IMR-90 (cell line): ENCODE data around the gene GHR. TPM values are rescaled to one million over a fixed set of nuclear protein-coding genes. Genes with fewer than 3 reads are reported as not detected.

ENCODE experiments used
- ATAC-seq: fragments of 200-7000 bp; cut with Tn5 transposase; 2 replicates; pipeline ENCODE4 v1.9.1; 2020; ENCODE audit warnings: low read depth, mild to moderate bottlenecking, moderate library complexity
- BruUV-seq: library from RNA; stranded (reverse); fragments of 400-500 nt; replicated peaks from 2 replicates; lab custom pipeline; 2021; lab: Mats Ljungman, UMichigan
- CTCF ChIA-PET: fragments of 300-600 bp; formaldehyde crosslinking; extraction: SDS; loops from one replicate; lab custom pipeline; 2021; ENCODE audit warnings: antibody characterized with exemption; lab: Yijun Ruan, JAX
- POLR2A ChIA-PET: fragments of 300-600 bp; sonication (Branson Sonifier 250); formaldehyde crosslinking; loops from one replicate; lab custom pipeline; 2022; ENCODE audit warnings: antibody characterized with exemption; ENCODE audit not compliant: unreplicated experiment; lab: Charles Lee
- DNase-seq: peaks from one replicate; pipeline ENCODE4 v3.0.0; 2013
- H2AFZ ChIP-seq: replicated peaks from 2 replicates; pipeline ENCODE3; 2013; ENCODE audit warnings: low read length, mild to moderate bottlenecking; ENCODE audit not compliant: poor library complexity
- H2AK5ac ChIP-seq: 2 replicates; pipeline ENCODE4 v1.6.1; 2013; ENCODE audit warnings: low read depth, low read length, inconsistent platforms
- H2AK9ac ChIP-seq: replicated peaks from 2 replicates; pipeline ENCODE3; 2013; ENCODE audit warnings: mild to moderate bottlenecking, low read depth, low read length, moderate library complexity; ENCODE audit not compliant: poor library complexity
- H2BK120ac ChIP-seq: 2 replicates; pipeline ENCODE4 v1.6.1; 2013; ENCODE audit warnings: low read depth, low read length, inconsistent platforms
- H2BK15ac ChIP-seq: 3 replicates; pipeline ENCODE4 v1.6.1; 2013; ENCODE audit warnings: low read depth, low read length, inconsistent platforms
- H2BK20ac ChIP-seq: 2 replicates; pipeline ENCODE4 v1.6.1; 2013; ENCODE audit warnings: low read depth, mild to moderate bottlenecking, inconsistent platforms, low read length, moderate library complexity
- H2BK5ac ChIP-seq: 2 replicates; pipeline ENCODE4 v1.6.1; 2013; ENCODE audit warnings: mild to moderate bottlenecking, low read depth, low read length, inconsistent platforms; ENCODE audit not compliant: poor library complexity, severe bottlenecking
- H3K14ac ChIP-seq: replicated peaks from 2 replicates; pipeline ENCODE4 v1.6.1; 2013; ENCODE audit warnings: low read depth, low read length, inconsistent platforms
- H3K18ac ChIP-seq: 2 replicates; pipeline ENCODE4 v1.6.1; 2013; ENCODE audit warnings: low read depth, low read length, control low read depth
- H3K23ac ChIP-seq: 2 replicates; pipeline ENCODE4 v1.6.1; 2013; ENCODE audit warnings: low read depth, low read length, inconsistent platforms
- H3K27ac ChIP-seq: 2 replicates; pipeline ENCODE4 v1.5.1; 2013; ENCODE audit warnings: mild to moderate bottlenecking, control low read depth, low read length; ENCODE audit not compliant: insufficient read depth
- H3K27me3 ChIP-seq: 2 replicates; pipeline ENCODE4 v1.6.1; 2013; ENCODE audit warnings: low read length; ENCODE audit not compliant: control insufficient read depth, insufficient read depth
- H3K36me3 ChIP-seq: 2 replicates; pipeline ENCODE4 v1.6.1; 2013; ENCODE audit warnings: low read length, mixed read lengths; ENCODE audit not compliant: control insufficient read depth, insufficient read depth
- H3K4ac ChIP-seq: 2 replicates; pipeline ENCODE4 v1.6.1; 2013; ENCODE audit warnings: low read depth, low read length, inconsistent platforms
- H3K4me1 ChIP-seq: 2 replicates; pipeline ENCODE4 v1.6.1; 2013; ENCODE audit warnings: low read length, mixed read lengths; ENCODE audit not compliant: control insufficient read depth, insufficient read depth
- H3K4me2 ChIP-seq: 2 replicates; pipeline ENCODE4 v1.6.1; 2013; ENCODE audit warnings: low read depth, mild to moderate bottlenecking, control low read depth, low read length, moderate library complexity
- H3K4me3 ChIP-seq: 2 replicates; pipeline ENCODE4 v1.5.1; 2013; ENCODE audit warnings: low read depth, mild to moderate bottlenecking, control low read depth, low read length, moderate library complexity; ENCODE audit not compliant: insufficient read depth
- H3K56ac ChIP-seq: 2 replicates; pipeline ENCODE4 v1.6.1; 2013; ENCODE audit warnings: low read length, inconsistent platforms; ENCODE audit not compliant: insufficient read depth; ENCODE audit errors: extremely low read depth
- H3K79me1 ChIP-seq, 2 experiments: 2 replicates each; pipeline ENCODE4 v1.6.1; 2013; ENCODE audit warnings: low read length in 2 of 2, inconsistent platforms in 1 of 2, low read depth in 1 of 2
- H3K9ac ChIP-seq: 2 replicates; pipeline ENCODE4 v1.6.1; 2013; ENCODE audit warnings: low read depth, low read length, control low read depth
- H3K9me1 ChIP-seq: 2 replicates; pipeline ENCODE4 v1.6.1; 2013; ENCODE audit warnings: low read length, inconsistent platforms; ENCODE audit not compliant: insufficient read depth
- H3K9me3 ChIP-seq: 2 replicates; pipeline ENCODE4 v1.6.1; 2013; ENCODE audit warnings: low read length; ENCODE audit not compliant: control insufficient read depth, insufficient read depth
- H4K20me1 ChIP-seq: 2 replicates; pipeline ENCODE4 v1.6.1; 2013; ENCODE audit warnings: low read length, inconsistent platforms; ENCODE audit not compliant: insufficient read depth
- H4K5ac ChIP-seq: 2 replicates; pipeline ENCODE4 v1.6.1; 2013; ENCODE audit warnings: mild to moderate bottlenecking, low read depth, low read length, control low read depth
- H4K8ac ChIP-seq, 2 experiments: 2 replicates each; pipeline ENCODE4 v1.6.1; 2013; ENCODE audit warnings: low read depth in 2 of 2, low read length in 2 of 2, control low read depth in 1 of 2, inconsistent platforms in 1 of 2
- H4K91ac ChIP-seq: 2 replicates; pipeline ENCODE4 v1.6.1; 2013; ENCODE audit warnings: low read depth, low read length, inconsistent platforms; ENCODE audit not compliant: insufficient read depth
- ELK1 ChIP-seq: fragments of 150-350 bp; IDR thresholded peaks from 2 replicates; pipeline ENCODE4 v1.6.1; 2016; ENCODE audit warnings: low read depth, mild to moderate bottlenecking, low read length, moderate library complexity, borderline replicate concordance
- NFE2L2 ChIP-seq: fragments of 150-350 bp; IDR thresholded peaks from 2 replicates; pipeline ENCODE4 v1.6.1; 2016; ENCODE audit warnings: low read depth, mild to moderate bottlenecking, low read length
- WGBS, 2 experiments: methylation state at CpG; one replicate each; pipeline versions ENCODE4 v1.1.5 to v1.1.7; 2013; ENCODE audit warnings: missing lambda C conversion rate in 2 of 2; ENCODE audit not compliant: insufficient read length in 1 of 2; ENCODE audit errors: extremely low coverage in 2 of 2; 5-methylcytosine and 5-hydroxymethylcytosine counted together
- dilution Hi-C: fragments of 300-500 bp; cut with HindIII; formaldehyde crosslinking; loops from one replicate; pipeline ENCODE4 v1.14.3; 2018; ENCODE audit warnings: low sequenced_read_pairs; ENCODE audit not compliant: unreplicated experiment
- in situ Hi-C: fragments of 300-500 bp; cut with MboI; formaldehyde crosslinking; loops from 3 replicates; pipeline ENCODE4 v1.14.3; 2019; ENCODE audit warnings: low sequenced_read_pairs, inconsistent platforms, mixed read lengths
- intact Hi-C: fragments of 100-400 bp; cut with micrococcal nuclease; formaldehyde crosslinking; loops from 2 replicates; pipeline ENCODE4 v1.10.0; 2022
- polyA plus RNA-seq, 3 experiments: library from polyadenylated mRNA; depleted of rRNA; stranded (reverse); fragments of >200 nt; gene quantifications; 2 replicates each; pipeline ENCODE4 v1.2.3, GENCODE V29; 2012; ENCODE audit warnings: low replicate concordance in 1 of 3
- total RNA-seq: library from RNA; depleted of rRNA; stranded (reverse); fragments of >200 nt; gene quantifications from 2 replicates; pipeline ENCODE4 v1.2.3, GENCODE V29; 2012

The GHR gene
- total and polyA plus RNA-seq, 2 of the 4 experiments (the other 2 are of a cell fraction), result 0.36 to 1.1 TPM

GRCh38 chr5:42689391-42689790 lies 266.2 kb downstream of the GHR start:
- Histone ChIP-seq H3K79me1 (no peaks in the 10 kb centered on the region), H2AFZ (no peak overlapping the region), H2AK5ac (no peak overlapping the region), H3K9me1 (no peaks in the 10 kb centered on the region), H3K23ac (no peak overlapping the region), H3K4me1 (peaks cover 2% of the 10 kb centered on the region; the same call in 1 of the 2 replicates), H2BK5ac (no peak overlapping the region), H3K14ac (no peak overlapping the region), H2BK15ac (no peak overlapping the region), H3K4me2 (no peak overlapping the region), H3K18ac (no peak overlapping the region), H3K56ac (no peak overlapping the region), H4K20me1 (no peaks in the 10 kb centered on the region), H4K5ac (no peak overlapping the region), H3K4ac (no peak overlapping the region), H3K36me3 (no peaks in the 10 kb centered on the region), H2AK9ac (no peak overlapping the region), H2BK120ac (no peak overlapping the region), H4K8ac (no peak overlapping the region), H2BK20ac (no peak overlapping the region), H4K91ac (no peak overlapping the region), H3K4me3 (no peak overlapping the region), H3K9ac (no peak overlapping the region), H3K9me3 (no peaks in the 10 kb centered on the region), H3K27ac (no peak overlapping the region), H3K27me3 (no peaks in the 10 kb centered on the region)
- dilution Hi-C loops (no loop called here), intact Hi-C loops (no loop called here), in situ Hi-C loops (no loop called here)
- POLR2A ChIA-PET, result no interaction called here
- no TSS peak for BruUV-seq
- TF ChIP-seq NFE2L2 (no peak), ELK1 (no peak)
- CTCF ChIA-PET, result no interaction called here
- ATAC-seq (no peak), DNase-seq (no peak)
- WGBS, 2 experiments, result 54% methylated on average over 3 of the region's 4 CpGs; no CpG with 5 or more reads in 1 of the 2 experiments
